ENCODE measurements around the gene GRK2. TPM values are rescaled to one million over a fixed set of nuclear protein-coding genes. Genes with fewer than 3 reads are reported as not detected.

Gene GRK2
- total and polyA plus RNA-seq, 2 of the 13 experiments (the other 11 are each of a cell fraction or from before 2014, with no cell fraction given), result 31.3 to 42.4 TPM

DNA sequence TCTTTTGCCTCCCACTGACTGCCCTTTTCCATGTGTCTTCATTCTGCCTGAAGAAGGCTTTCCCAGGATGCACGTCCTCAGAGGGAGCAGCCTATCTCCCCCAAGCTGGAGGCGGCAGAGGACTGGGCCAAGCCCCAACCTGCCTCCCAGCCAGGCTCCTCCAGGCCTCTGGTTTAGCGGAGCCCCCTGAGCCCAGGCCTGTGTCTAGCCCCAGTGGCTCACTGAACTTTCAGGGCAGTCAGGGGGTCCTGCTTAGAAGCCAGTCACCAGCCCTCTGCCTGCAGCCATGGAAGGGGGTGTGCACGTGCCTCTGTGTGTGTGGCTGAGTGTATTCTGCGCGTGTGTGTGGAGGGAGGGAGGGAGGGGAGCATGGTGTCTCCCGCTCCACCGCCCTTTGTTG, 10.4 kb upstream of the GRK2 start (continued):
- no peak for TF ChIP-seq ZNF574 (CRISPR knock-in tag; IDR thresholded peaks at IDR 0.05)
- TF ChIP-seq GPN1 (CRISPR knock-in tag; IDR thresholded peaks at IDR 0.05; ENCODE audit: borderline replicate concordance), result no peak
- TF ChIP-seq ZNF234 (CRISPR knock-in tag; conservative IDR thresholded peaks at IDR 0.05), result no peak
- TF ChIP-seq CCAR2 (optimal IDR thresholded peaks at IDR 0.05; ENCODE audit: low read depth, low read length), result no peak
- no peak for TF ChIP-seq ZNF207 (IDR thresholded peaks at IDR 0.05; ENCODE audit: borderline replicate concordance)
- peak in 1 of 2 experiments; percentile 11; a peak in 1 of 4 replicates for TF ChIP-seq POLR2A (IDR thresholded peaks at IDR 0.05; ENCODE audit: insufficient read depth in 1 of 2, low read depth in 2 of 2, low read length in 2 of 2)
- TF ChIP-seq ZBTB26 (CRISPR knock-in tag; IDR thresholded peaks at IDR 0.05; ENCODE audit: borderline replicate concordance), result no peak
- TF ChIP-seq, protein P1, sequence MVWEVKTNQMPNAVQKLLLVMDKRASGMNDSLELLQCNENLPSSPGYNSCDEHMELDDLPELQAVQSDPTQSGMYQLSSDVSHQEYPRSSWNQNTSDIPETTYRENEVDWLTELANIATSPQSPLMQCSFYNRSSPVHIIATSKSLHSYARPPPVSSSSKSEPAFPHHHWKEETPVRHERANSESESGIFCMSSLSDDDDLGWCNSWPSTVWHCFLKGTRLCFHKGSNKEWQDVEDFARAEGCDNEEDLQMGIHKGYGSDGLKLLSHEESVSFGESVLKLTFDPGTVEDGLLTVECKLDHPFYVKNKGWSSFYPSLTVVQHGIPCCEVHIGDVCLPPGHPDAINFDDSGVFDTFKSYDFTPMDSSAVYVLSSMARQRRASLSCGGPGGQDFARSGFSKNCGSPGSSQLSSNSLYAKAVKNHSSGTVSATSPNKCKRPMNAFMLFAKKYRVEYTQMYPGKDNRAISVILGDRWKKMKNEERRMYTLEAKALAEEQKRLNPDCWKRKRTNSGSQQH (CRISPR knock-in tag; IDR thresholded peaks at IDR 0.05; ENCODE audit: low read depth), result no peak
- TF ChIP-seq PAWR (CRISPR knock-in tag; IDR thresholded peaks at IDR 0.05; ENCODE audit: borderline replicate concordance), result no peak

Data from HepG2 (cell line).